HG02970 (cell line): Measurements from ENCODE around the gene LARGE1.

Experiments used
- ATAC-seq: cut with Tn5 transposase; IDR thresholded peaks from one replicate; pipeline ENCODE4 v1.9.1; 2021; ENCODE audit warnings: mild to moderate bottlenecking, moderate library complexity, moderate number of reproducible peaks; ENCODE audit not compliant: unreplicated experiment, low FRiP score

Gene LARGE1

GRCh38 chr22:33786149-33786548, 134.1 kb downstream of the LARGE1 start:
- no peak for ATAC-seq

- no peak for ATAC-seq
These were observed 134.8 kb downstream of the LARGE1 start for GRCh38 chr22:33785283-33785968.

- ATAC-seq = no peak
These were observed 138.9 kb downstream of the LARGE1 start for GRCh38 chr22:33781411-33781810.

- no peak for ATAC-seq
These were observed 139.6 kb downstream of the LARGE1 start for GRCh38 chr22:33780531-33781136.

- ATAC-seq = no peak
These were observed 141.0 kb downstream of the LARGE1 start for GRCh38 chr22:33779243-33779642.

- ATAC-seq = no peak
These were observed 143.8 kb downstream of the LARGE1 start for GRCh38 chr22:33776491-33776890.

GRCh38 chr22:33774781-33775180, 145.5 kb downstream of the LARGE1 start:
- no peak for ATAC-seq

GRCh38 chr22:33772745-33773144, 147.5 kb downstream of the LARGE1 start:
- ATAC-seq = no peak

- ATAC-seq = no peak
These were observed 149.1 kb downstream of the LARGE1 start for GRCh38 chr22:33771136-33771535.

- ATAC-seq = no peak
These were observed 149.6 kb downstream of the LARGE1 start for GRCh38 chr22:33770723-33771122.

- no peak for ATAC-seq
These were observed 154.2 kb downstream of the LARGE1 start for GRCh38 chr22:33766091-33766490.

GRCh38 chr22:33758961-33759360, 161.3 kb downstream of the LARGE1 start:
- no peak for ATAC-seq

GRCh38 chr22:33757802-33758483, 162.3 kb downstream of the LARGE1 start:
- ATAC-seq = no peak

GRCh38 chr22:33757041-33757801, 163.1 kb downstream of the LARGE1 start:
- ATAC-seq = no peak

GRCh38 chr22:33756508-33756949, 163.7 kb downstream of the LARGE1 start:
- no peak for ATAC-seq

- ATAC-seq = no peak
These were observed 171.6 kb downstream of the LARGE1 start for GRCh38 chr22:33748714-33749113.

GRCh38 chr22:33747576-33748180, 172.6 kb downstream of the LARGE1 start:
- ATAC-seq = no peak

- ATAC-seq = no peak
These were observed 173.2 kb downstream of the LARGE1 start for GRCh38 chr22:33747029-33747428.

GRCh38 chr22:33746501-33746928, 173.8 kb downstream of the LARGE1 start:
- no peak for ATAC-seq

- no peak for ATAC-seq
These were observed 174.8 kb downstream of the LARGE1 start for GRCh38 chr22:33745501-33745900.
